HEK293T (cell line): ENCODE measurements around the gene CAPZB.

ENCODE experiments used
- TARDBP ChIP-seq: fragments of 450-650 bp; IDR thresholded peaks from 2 replicates; pipeline ENCODE4 v1.6.1; 2016
- TF ChIP-seq, protein P1 (sequence below): fragments of 450-650 bp; IDR thresholded peaks from 2 replicates; pipeline ENCODE4 v1.6.1; 2016

DNA sequence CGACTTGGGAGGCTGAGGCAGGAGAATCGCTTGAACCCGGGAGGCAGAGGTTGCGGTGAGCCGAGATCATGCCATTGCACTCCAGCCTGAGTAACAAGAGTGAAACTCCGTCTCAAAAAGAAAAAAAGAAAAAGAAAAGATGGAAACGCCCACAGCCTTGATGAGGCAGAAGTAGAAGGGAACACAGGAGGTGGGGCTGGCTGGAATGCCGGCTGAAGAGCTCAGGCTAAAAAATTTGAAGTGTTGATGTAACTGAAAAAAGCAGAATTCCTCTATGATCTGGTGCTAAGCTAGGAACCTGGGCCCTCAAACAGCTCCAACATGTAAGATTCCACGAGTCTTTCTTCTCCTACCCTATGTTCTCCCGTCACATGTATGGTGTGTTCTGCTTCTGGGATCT is 119.6 kb downstream of the CAPZB start:
- TF ChIP-seq, protein P1, sequence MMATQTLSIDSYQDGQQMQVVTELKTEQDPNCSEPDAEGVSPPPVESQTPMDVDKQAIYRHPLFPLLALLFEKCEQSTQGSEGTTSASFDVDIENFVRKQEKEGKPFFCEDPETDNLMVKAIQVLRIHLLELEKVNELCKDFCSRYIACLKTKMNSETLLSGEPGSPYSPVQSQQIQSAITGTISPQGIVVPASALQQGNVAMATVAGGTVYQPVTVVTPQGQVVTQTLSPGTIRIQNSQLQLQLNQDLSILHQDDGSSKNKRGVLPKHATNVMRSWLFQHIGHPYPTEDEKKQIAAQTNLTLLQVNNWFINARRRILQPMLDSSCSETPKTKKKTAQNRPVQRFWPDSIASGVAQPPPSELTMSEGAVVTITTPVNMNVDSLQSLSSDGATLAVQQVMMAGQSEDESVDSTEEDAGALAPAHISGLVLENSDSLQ, result no peak
- TF ChIP-seq TARDBP, result no peak
